Activated gamma-delta T cell treated with anti-CD3 and anti-CD28 coated beads, Interleukin-2, amount 50 U/mL, for 16 hours (primary cell): ENCODE data around the gene IL17C.
A peak's percentile ranks its signal among the peaks of the same experiment; 100 is the strongest.

Source experiments
- DNase-seq: peaks from one replicate; pipeline ENCODE4 v3.0.0-alpha.2; 2020; ENCODE audit warnings: low read depth

Gene IL17C

GRCh38 chr16:88685156-88686061, 47.0 kb downstream of the IL17C start:
- DNase-seq = no peak

GRCh38 chr16:88686062-88686438, 47.7 kb downstream of the IL17C start:
- no peak for DNase-seq

GRCh38 chr16:88686439-88687253, 48.3 kb downstream of the IL17C start, which contains the start of gene SNAI3:
SNAI3 (minus strand) TSS chr16:88686507; CDS start chr16:88686406, 101 bp downstream.
- DNase-seq = peak; percentile 71

GRCh38 chr16:88687254-88687576, 48.8 kb downstream of the IL17C start:
- no peak for DNase-seq

GRCh38 chr16:88687676-88688012, 49.3 kb downstream of the IL17C start:
- no peak for DNase-seq

- no peak for DNase-seq
Observed at GRCh38 chr16:88688013-88688778, 49.8 kb downstream of the IL17C start.
